Measurements from ENCODE around the gene HMCN2.

Gene HMCN2

GRCh38 chr9:130286781-130287428 is 21.3 kb downstream of the HMCN2 start:
- Histone ChIP-seq H3K4me1 (ENCODE audit: insufficient read depth, low read length) (peaks cover 67% of the 10 kb centered on the region), H3K9me3 (ENCODE audit: low read length) (no peaks in the 10 kb centered on the region), H3K4me3 (ENCODE audit: low read depth in 1 of 2, low read length in 2 of 2) (no peak overlapping the region), H3K9ac (ENCODE audit: low read length) (no peak overlapping the region), H3K27me3 (ENCODE audit: control insufficient read depth in 1 of 2, insufficient read depth in 2 of 2, low read length in 2 of 2) (no peaks in the 10 kb centered on the region), H3K27ac (ENCODE audit: low read depth, low read length) (peak overlapping the region; percentile 59), H3K36me3 (ENCODE audit: insufficient read depth, low read length) (peaks cover 15% of the 10 kb centered on the region)

- Histone ChIP-seq H3K27me3 (ENCODE audit: control insufficient read depth in 1 of 2, insufficient read depth in 2 of 2, low read length in 2 of 2) (no peaks in the 10 kb centered on the region), H3K36me3 (ENCODE audit: insufficient read depth, low read length) (peaks cover 15% of the 10 kb centered on the region), H3K9ac (ENCODE audit: low read length) (no peak overlapping the region), H3K4me3 (ENCODE audit: low read depth in 1 of 2, low read length in 2 of 2) (no peak overlapping the region), H3K27ac (ENCODE audit: low read depth, low read length) (peak overlapping the region; percentile 46), H3K9me3 (ENCODE audit: low read length) (no peaks in the 10 kb centered on the region), H3K4me1 (ENCODE audit: insufficient read depth, low read length) (peaks cover 62% of the 10 kb centered on the region)
Observed at GRCh38 chr9:130287736-130288135, 22.2 kb downstream of the HMCN2 start.

- no peaks in the 10 kb centered on the region for H3K9me3 ChIP-seq (ENCODE audit: low read length)
- H3K27me3 ChIP-seq (ENCODE audit: control insufficient read depth in 1 of 2, insufficient read depth in 2 of 2, low read length in 2 of 2) = no peaks in the 10 kb centered on the region
- H3K36me3 ChIP-seq (ENCODE audit: insufficient read depth, low read length) = peaks cover 15% of the 10 kb centered on the region
- H3K9ac ChIP-seq (ENCODE audit: low read length) = no peak overlapping the region
- peak overlapping the region; percentile 46 for H3K27ac ChIP-seq (ENCODE audit: low read depth, low read length)
- H3K4me1 ChIP-seq (ENCODE audit: insufficient read depth, low read length) = peaks cover 56% of the 10 kb centered on the region
- H3K4me3 ChIP-seq (ENCODE audit: low read depth in 1 of 2, low read length in 2 of 2) = no peak overlapping the region
Observed at GRCh38 chr9:130288393-130288792, 22.8 kb downstream of the HMCN2 start.

- Histone ChIP-seq H3K27ac (ENCODE audit: low read depth, low read length) (no peak overlapping the region), H3K9me3 (ENCODE audit: low read length) (no peaks in the 10 kb centered on the region), H3K9ac (ENCODE audit: low read length) (no peak overlapping the region), H3K36me3 (ENCODE audit: insufficient read depth, low read length) (peaks cover 20% of the 10 kb centered on the region), H3K4me1 (ENCODE audit: insufficient read depth, low read length) (peaks cover 49% of the 10 kb centered on the region), H3K4me3 (ENCODE audit: low read depth in 1 of 2, low read length in 2 of 2) (no peak overlapping the region), H3K27me3 (ENCODE audit: control insufficient read depth in 1 of 2, insufficient read depth in 2 of 2, low read length in 2 of 2) (no peaks in the 10 kb centered on the region)
Observed at GRCh38 chr9:130288926-130289690, 23.5 kb downstream of the HMCN2 start.

GRCh38 chr9:130289711-130290241 is 24.2 kb downstream of the HMCN2 start:
- Histone ChIP-seq H3K27ac (ENCODE audit: low read depth, low read length) (peak overlapping the region; percentile 37), H3K9me3 (ENCODE audit: low read length) (no peaks in the 10 kb centered on the region), H3K9ac (ENCODE audit: low read length) (no peak overlapping the region), H3K36me3 (ENCODE audit: insufficient read depth, low read length) (peaks cover 26% of the 10 kb centered on the region), H3K27me3 (ENCODE audit: control insufficient read depth in 1 of 2, insufficient read depth in 2 of 2, low read length in 2 of 2) (no peaks in the 10 kb centered on the region), H3K4me1 (ENCODE audit: insufficient read depth, low read length) (peaks cover 42% of the 10 kb centered on the region), H3K4me3 (ENCODE audit: low read depth in 1 of 2, low read length in 2 of 2) (no peak overlapping the region)

GRCh38 chr9:130290291-130291181 is 25.0 kb downstream of the HMCN2 start:
- Histone ChIP-seq H3K4me3 (ENCODE audit: low read depth in 1 of 2, low read length in 2 of 2) (no peak overlapping the region), H3K27me3 (ENCODE audit: control insufficient read depth in 1 of 2, insufficient read depth in 2 of 2, low read length in 2 of 2) (no peaks in the 10 kb centered on the region), H3K27ac (ENCODE audit: low read depth, low read length) (peak overlapping the region; percentile 37), H3K36me3 (ENCODE audit: insufficient read depth, low read length) (peaks cover 29% of the 10 kb centered on the region), H3K4me1 (ENCODE audit: insufficient read depth, low read length) (peaks cover 35% of the 10 kb centered on the region), H3K9me3 (ENCODE audit: low read length) (no peaks in the 10 kb centered on the region), H3K9ac (ENCODE audit: low read length) (no peak overlapping the region)

- Histone ChIP-seq H3K9ac (ENCODE audit: low read length) (no peak overlapping the region), H3K4me1 (ENCODE audit: insufficient read depth, low read length) (peaks cover 26% of the 10 kb centered on the region), H3K4me3 (ENCODE audit: low read depth in 1 of 2, low read length in 2 of 2) (no peak overlapping the region), H3K36me3 (ENCODE audit: insufficient read depth, low read length) (peaks cover 30% of the 10 kb centered on the region), H3K27ac (ENCODE audit: low read depth, low read length) (no peak overlapping the region), H3K9me3 (ENCODE audit: low read length) (no peaks in the 10 kb centered on the region), H3K27me3 (ENCODE audit: control insufficient read depth in 1 of 2, insufficient read depth in 2 of 2, low read length in 2 of 2) (no peaks in the 10 kb centered on the region)
Observed at GRCh38 chr9:130291474-130291873, 25.9 kb downstream of the HMCN2 start.

- peaks cover 20% of the 10 kb centered on the region for H3K4me1 ChIP-seq (ENCODE audit: insufficient read depth, low read length)
- H3K9ac ChIP-seq (ENCODE audit: low read length) = no peak overlapping the region
- no peaks in the 10 kb centered on the region for H3K27me3 ChIP-seq (ENCODE audit: control insufficient read depth in 1 of 2, insufficient read depth in 2 of 2, low read length in 2 of 2)
- H3K9me3 ChIP-seq (ENCODE audit: low read length) = no peaks in the 10 kb centered on the region
- no peak overlapping the region for H3K27ac ChIP-seq (ENCODE audit: low read depth, low read length)
- H3K36me3 ChIP-seq (ENCODE audit: insufficient read depth, low read length) = peaks cover 31% of the 10 kb centered on the region
- no peak overlapping the region for H3K4me3 ChIP-seq (ENCODE audit: low read depth in 1 of 2, low read length in 2 of 2)
Observed at GRCh38 chr9:130292106-130292505, 26.5 kb downstream of the HMCN2 start.

- no peak overlapping the region for H3K9ac ChIP-seq (ENCODE audit: low read length)
- H3K9me3 ChIP-seq (ENCODE audit: low read length) = no peaks in the 10 kb centered on the region
- H3K4me3 ChIP-seq (ENCODE audit: low read depth in 1 of 2, low read length in 2 of 2) = no peak overlapping the region
- H3K27ac ChIP-seq (ENCODE audit: low read depth, low read length) = no peak overlapping the region
- H3K27me3 ChIP-seq (ENCODE audit: control insufficient read depth in 1 of 2, insufficient read depth in 2 of 2, low read length in 2 of 2) = no peaks in the 10 kb centered on the region
- no peaks in the 10 kb centered on the region for H3K4me1 ChIP-seq (ENCODE audit: insufficient read depth, low read length)
- H3K36me3 ChIP-seq (ENCODE audit: insufficient read depth, low read length) = peaks cover 43% of the 10 kb centered on the region
Observed at GRCh38 chr9:130294664-130295063, 29.1 kb downstream of the HMCN2 start.

- Histone ChIP-seq H3K9ac (ENCODE audit: low read length) (no peak overlapping the region), H3K27ac (ENCODE audit: low read depth, low read length) (no peak overlapping the region), H3K4me3 (ENCODE audit: low read depth in 1 of 2, low read length in 2 of 2) (no peak overlapping the region), H3K4me1 (ENCODE audit: insufficient read depth, low read length) (peaks cover 3% of the 10 kb centered on the region), H3K27me3 (ENCODE audit: control insufficient read depth in 1 of 2, insufficient read depth in 2 of 2, low read length in 2 of 2) (no peaks in the 10 kb centered on the region), H3K9me3 (ENCODE audit: low read length) (no peaks in the 10 kb centered on the region), H3K36me3 (ENCODE audit: insufficient read depth, low read length) (peaks cover 50% of the 10 kb centered on the region)
Observed at GRCh38 chr9:130295431-130295830, 29.9 kb downstream of the HMCN2 start.

Data from muscle layer of colon (tissue), 2 donors.